Mesendoderm (in vitro differentiated cells): ENCODE results near the gene TRERF1.
"Not testable (repeated sequence)": the region's sequence is repeated elsewhere in the genome, so short reads cannot be mapped to it uniquely, and the experiment has no call there.

Source experiments
- DNase-seq: peaks from one replicate; pipeline ENCODE4 v3.0.0; 2013
- H2AK5ac ChIP-seq: 2 replicates; pipeline ENCODE4 v1.6.1; 2013; ENCODE audit warnings: low read length, inconsistent platforms
- H2BK120ac ChIP-seq: 2 replicates; pipeline ENCODE4 v1.6.1; 2013; ENCODE audit warnings: low read depth, mild to moderate bottlenecking, low read length, moderate library complexity, mixed read lengths
- H2BK15ac ChIP-seq: replicated peaks from 2 replicates; pipeline ENCODE4 v1.6.1; 2013; ENCODE audit warnings: low read depth, mild to moderate bottlenecking, moderate library complexity
- H2BK5ac ChIP-seq: 2 replicates; pipeline ENCODE4 v1.6.1; 2013; ENCODE audit warnings: low read length, inconsistent platforms
- H3K18ac ChIP-seq: 2 replicates; pipeline ENCODE4 v1.6.1; 2013; ENCODE audit warnings: mild to moderate bottlenecking, low read length, mixed read lengths
- H3K23ac ChIP-seq: one replicate; pipeline ENCODE4 v1.6.1; 2013; ENCODE audit warnings: low read length
- H3K27ac ChIP-seq: 2 replicates; pipeline ENCODE4 v1.5.1; 2013; ENCODE audit warnings: low read depth, mild to moderate bottlenecking, inconsistent platforms, low read length, moderate library complexity
- H3K27me3 ChIP-seq: 2 replicates; pipeline ENCODE4 v1.6.1; 2013; ENCODE audit warnings: low read length, control low read depth, mild to moderate bottlenecking, inconsistent platforms; ENCODE audit not compliant: insufficient read depth, poor library complexity
- H3K36me3 ChIP-seq: 2 replicates; pipeline ENCODE4 v1.6.1; 2013; ENCODE audit warnings: low read length, inconsistent platforms; ENCODE audit not compliant: control insufficient read depth, insufficient read depth
- H3K4ac ChIP-seq: one replicate; pipeline ENCODE4 v1.6.1; 2013; ENCODE audit warnings: low read depth, mild to moderate bottlenecking, low read length, moderate library complexity
- H3K4me1 ChIP-seq: 2 replicates; pipeline ENCODE4 v1.6.1; 2013; ENCODE audit warnings: low read depth, low read length, inconsistent platforms; ENCODE audit not compliant: control insufficient read depth
- H3K4me2 ChIP-seq: 2 replicates; pipeline ENCODE4 v1.6.1; 2013; ENCODE audit warnings: low read length
- H3K4me3 ChIP-seq: 2 replicates; pipeline ENCODE4 v1.5.1; 2013; ENCODE audit warnings: mild to moderate bottlenecking, low read length
- H3K56ac ChIP-seq: one replicate; pipeline ENCODE4 v1.6.1; 2013; ENCODE audit warnings: low read length
- H3K79me1 ChIP-seq: 2 replicates; pipeline ENCODE4 v1.6.1; 2013; ENCODE audit warnings: low read length, inconsistent platforms
- H3K79me2 ChIP-seq: 2 replicates; pipeline ENCODE4 v1.6.1; 2013; ENCODE audit warnings: mild to moderate bottlenecking, low read length; ENCODE audit not compliant: control insufficient read depth, insufficient read depth
- H3K9ac ChIP-seq: 2 replicates; pipeline ENCODE4 v1.6.1; 2013; ENCODE audit warnings: low read length, inconsistent platforms
- H4K5ac ChIP-seq: one replicate; pipeline ENCODE4 v1.6.1; 2013; ENCODE audit warnings: low read length
- H4K8ac ChIP-seq: one replicate; pipeline ENCODE4 v1.6.1; 2013; ENCODE audit warnings: low read depth, mild to moderate bottlenecking, control low read depth, low read length, moderate library complexity
- WGBS: extraction: QIAGEN DNeasy Blood & Tissue Kit; methylation state at CpG from one replicate; pipeline ENCODE4 v1.1.7; 2013; ENCODE audit warnings: low lambda C conversion rate, missing lambda C conversion rate; ENCODE audit not compliant: insufficient coverage; ENCODE audit errors: extremely low coverage; 5-methylcytosine and 5-hydroxymethylcytosine counted together

Gene TRERF1

GRCh38 chr6:42466470-42466869 lies 14.7 kb upstream of the TRERF1 start:
- not testable (repeated sequence) for H3K18ac ChIP-seq, H3K36me3 ChIP-seq, H2BK15ac ChIP-seq, H2BK5ac ChIP-seq, H2AK5ac ChIP-seq, H3K23ac ChIP-seq, H3K27me3 ChIP-seq, H3K4ac ChIP-seq, H3K27ac ChIP-seq, H3K56ac ChIP-seq, H3K9ac ChIP-seq, H3K79me2 ChIP-seq, H3K79me1 ChIP-seq, H2BK120ac ChIP-seq, H4K5ac ChIP-seq, H3K4me1 ChIP-seq, H4K8ac ChIP-seq, H3K4me2 ChIP-seq, DNase-seq, H3K4me3 ChIP-seq
- WGBS, result no CpG with 5 or more reads among the region's 28 CpGs

- Histone ChIP-seq H3K18ac (no peak overlapping the region), H2BK5ac (no peak overlapping the region), H2BK15ac (no peak overlapping the region), H3K79me2 (no peaks in the 10 kb centered on the region), H4K8ac (no peak overlapping the region), H3K27ac (no peak overlapping the region), H2AK5ac (no peak overlapping the region), H3K23ac (no peak overlapping the region), H3K79me1 (no peaks in the 10 kb centered on the region), H2BK120ac (no peak overlapping the region), H3K27me3 (no peaks in the 10 kb centered on the region), H3K4me2 (no peak overlapping the region), H3K4ac (no peak overlapping the region), H3K4me3 (no peak overlapping the region), H4K5ac (no peak overlapping the region), H3K9ac (no peak overlapping the region), H3K36me3 (no peaks in the 10 kb centered on the region), H3K56ac (no peak overlapping the region), H3K4me1 (no peaks in the 10 kb centered on the region)
- DNase-seq, result no peak
- no CpG with 5 or more reads among the region's 6 CpGs for WGBS
These were observed 10.8 kb upstream of the TRERF1 start for GRCh38 chr6:42462474-42462972.

GRCh38 chr6:42460883-42461282 lies 9.2 kb upstream of the TRERF1 start:
- H3K4me3 ChIP-seq, result no peak overlapping the region
- H3K9ac ChIP-seq, result no peak overlapping the region
- no peak overlapping the region for H2BK120ac ChIP-seq
- no peak overlapping the region for H3K18ac ChIP-seq
- H3K4me2 ChIP-seq, result no peak overlapping the region
- no peaks in the 10 kb centered on the region for H3K27me3 ChIP-seq
- no peak overlapping the region for H2BK15ac ChIP-seq
- DNase-seq, result no peak
- no peak overlapping the region for H3K56ac ChIP-seq
- no CpG with 5 or more reads among the region's 1 CpG for WGBS
- H2AK5ac ChIP-seq, result no peak overlapping the region
- no peak overlapping the region for H3K4ac ChIP-seq
- H3K4me1 ChIP-seq, result peaks cover 2% of the 10 kb centered on the region
- no peaks in the 10 kb centered on the region for H3K36me3 ChIP-seq
- no peak overlapping the region for H2BK5ac ChIP-seq
- no peak overlapping the region for H3K23ac ChIP-seq
- H3K79me2 ChIP-seq, result no peaks in the 10 kb centered on the region
- no peak overlapping the region for H4K8ac ChIP-seq
- H4K5ac ChIP-seq, result no peak overlapping the region
- no peak overlapping the region for H3K27ac ChIP-seq
- H3K79me1 ChIP-seq, result no peaks in the 10 kb centered on the region

GRCh38 chr6:42459888-42460287 lies 8.2 kb upstream of the TRERF1 start:
- no peaks in the 10 kb centered on the region for H3K79me2 ChIP-seq
- H3K27me3 ChIP-seq, result no peaks in the 10 kb centered on the region
- no peak overlapping the region for H4K5ac ChIP-seq
- no peak overlapping the region for H3K23ac ChIP-seq
- H3K4me3 ChIP-seq, result no peak overlapping the region
- H4K8ac ChIP-seq, result no peak overlapping the region
- no CpG with 5 or more reads among the region's 5 CpGs for WGBS
- no peak overlapping the region for H3K27ac ChIP-seq
- H3K56ac ChIP-seq, result no peak overlapping the region
- no peaks in the 10 kb centered on the region for H3K79me1 ChIP-seq
- no peak overlapping the region for H3K4me2 ChIP-seq
- H2BK5ac ChIP-seq, result no peak overlapping the region
- no peak overlapping the region for H2AK5ac ChIP-seq
- H3K18ac ChIP-seq, result no peak overlapping the region
- no peaks in the 10 kb centered on the region for H3K36me3 ChIP-seq
- H2BK120ac ChIP-seq, result no peak overlapping the region
- no peak overlapping the region for H3K9ac ChIP-seq
- H3K4ac ChIP-seq, result no peak overlapping the region
- DNase-seq, result no peak
- H2BK15ac ChIP-seq, result no peak overlapping the region
- peaks cover 2% of the 10 kb centered on the region for H3K4me1 ChIP-seq

GRCh38 chr6:42454428-42454791 lies 2.7 kb upstream of the TRERF1 start:
- DNase-seq, result peak; percentile 93
- Histone ChIP-seq H4K8ac (no peak overlapping the region), H3K27me3 (no peaks in the 10 kb centered on the region), H3K27ac (peak overlapping the region; percentile 99), H2BK120ac (peak overlapping the region; percentile 18), H2BK5ac (peak overlapping the region; percentile 73), H3K4me3 (peak overlapping the region; percentile 25), H3K79me2 (no peaks in the 10 kb centered on the region), H2AK5ac (no peak overlapping the region), H3K9ac (peak overlapping the region; percentile 96), H3K4me1 (peaks cover 11% of the 10 kb centered on the region), H3K79me1 (no peaks in the 10 kb centered on the region), H3K36me3 (no peaks in the 10 kb centered on the region), H2BK15ac (no peak overlapping the region), H3K18ac (peak overlapping the region; percentile 53), H4K5ac (no peak overlapping the region), H3K4me2 (peak overlapping the region; percentile 96), H3K4ac (no peak overlapping the region), H3K56ac (peak overlapping the region; percentile 100), H3K23ac (no peak overlapping the region)
- no CpG with 5 or more reads among the region's 11 CpGs for WGBS
